SK-N-MC (cell line): ENCODE results near the gene SPRR1A.

Source experiments
- EZH2 ChIP-seq: fragments of 200-600 bp; sonication (generic); IDR thresholded peaks from one replicate; pipeline ENCODE4 v1.6.1; 2017; ENCODE audit warnings: antibody characterized with exemption
- POLR2AphosphoS5 ChIP-seq: IDR thresholded peaks from 2 replicates; pipeline ENCODE4 v1.6.1; 2012; ENCODE audit warnings: mild to moderate bottlenecking, low read depth, low read length, borderline replicate concordance

DNA sequence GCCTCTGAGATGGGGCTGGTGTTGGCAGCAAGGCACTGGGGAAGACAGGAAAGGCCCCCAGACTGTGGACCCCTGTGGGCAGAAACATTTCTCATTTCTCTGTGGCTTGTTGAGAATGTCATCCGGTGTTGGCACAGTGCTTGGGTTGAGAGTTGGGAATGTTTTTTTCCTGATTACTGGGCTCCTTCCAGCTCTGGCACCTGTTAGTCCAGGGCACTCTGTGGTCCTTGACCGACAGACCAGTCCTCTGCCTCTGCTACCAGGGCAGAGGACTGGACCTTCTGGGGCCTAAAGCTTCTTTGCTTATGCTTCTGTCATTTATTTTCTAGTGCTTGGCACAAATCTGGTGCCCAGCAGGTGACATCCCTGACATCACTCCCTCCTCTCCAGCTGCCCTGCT lies 41.7 kb upstream of the SPRR1A start:
- TF ChIP-seq POLR2AphosphoS5 (no peak), EZH2 (no peak)
